Ecto neural progenitor cell (in vitro differentiated cells): ENCODE results near the gene BTLA.
"Not testable (repeated sequence)": the region's sequence is repeated elsewhere in the genome, so short reads cannot be mapped to it uniquely, and the experiment has no call there.

Experiments used
- DNase-seq: peaks from one replicate; pipeline ENCODE4 v3.0.0-alpha.2; 2018; ENCODE audit warnings: low spot score

BTLA gene

GRCh38 chr3:112491373-112491772, 7.9 kb downstream of the BTLA start:
- DNase-seq: no peak

DNA sequence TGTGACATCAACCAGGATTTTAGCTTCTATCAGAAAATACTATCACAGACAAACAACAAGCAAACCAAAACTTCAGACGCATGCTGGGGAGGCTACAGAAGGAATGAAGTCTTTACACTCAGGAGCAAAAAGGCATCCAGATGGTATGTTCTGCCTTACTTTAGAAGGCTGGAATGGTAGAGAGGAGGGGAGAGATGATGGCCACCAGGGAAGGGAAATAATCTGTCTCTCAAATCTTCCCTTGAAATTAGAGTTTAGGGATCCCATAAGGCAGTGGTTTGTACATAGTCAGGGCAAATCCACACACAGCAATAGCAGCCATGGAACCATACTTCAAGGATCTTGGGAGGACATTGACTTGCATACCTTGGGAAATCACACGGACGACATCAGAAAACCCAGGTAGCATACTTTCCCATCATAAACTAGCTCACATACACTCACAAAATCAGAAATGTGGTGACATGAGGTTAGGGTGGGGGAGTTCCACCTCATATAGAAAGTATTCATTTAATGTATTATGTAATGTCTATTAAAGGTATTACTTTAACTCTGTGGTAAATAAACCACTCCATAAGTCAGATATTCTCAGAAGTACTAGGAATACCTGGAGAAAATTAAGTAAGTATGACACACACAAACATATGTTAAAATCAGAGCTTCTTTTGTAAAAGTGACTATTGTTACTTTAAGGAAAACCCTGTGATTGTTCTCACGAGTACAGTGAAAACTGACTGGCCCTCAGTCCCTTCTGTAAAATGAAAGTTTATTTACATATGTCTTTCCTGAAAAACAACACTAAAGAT, 9.4 kb downstream of the BTLA start:
- DNase-seq: no peak

DNA sequence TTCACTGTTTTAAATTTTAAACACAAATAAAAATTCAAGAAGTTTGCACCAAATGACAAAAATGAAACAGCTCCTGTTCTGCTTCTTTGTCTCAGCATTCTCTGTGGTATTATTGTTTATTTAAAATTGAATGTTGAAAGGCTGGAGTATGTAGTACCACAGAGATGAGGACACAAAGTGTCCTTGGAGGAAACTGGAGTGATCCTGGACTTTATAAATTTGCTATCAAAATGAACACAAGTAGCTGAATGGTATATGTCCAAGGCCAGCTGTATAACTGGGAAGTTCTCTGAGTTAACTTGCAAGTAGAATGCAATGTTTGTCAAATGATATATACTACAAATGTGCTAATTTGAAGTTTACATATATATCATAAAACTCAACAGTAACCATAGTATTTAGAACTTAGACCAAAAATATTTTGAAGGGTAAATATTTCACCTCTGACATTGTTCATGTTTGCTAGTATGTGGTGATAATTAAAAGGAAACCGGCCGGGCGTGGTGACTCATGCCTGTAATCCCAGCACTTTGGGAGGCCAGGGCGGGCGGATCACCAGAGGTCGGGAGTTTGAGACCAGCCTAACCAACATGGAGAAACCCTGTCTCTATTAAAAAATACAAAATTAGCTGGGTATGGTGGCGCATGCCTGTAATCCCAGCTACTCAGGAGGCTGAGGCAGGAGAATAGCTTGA, 12.3 kb downstream of the BTLA start:
- no peak for DNase-seq

DNA sequence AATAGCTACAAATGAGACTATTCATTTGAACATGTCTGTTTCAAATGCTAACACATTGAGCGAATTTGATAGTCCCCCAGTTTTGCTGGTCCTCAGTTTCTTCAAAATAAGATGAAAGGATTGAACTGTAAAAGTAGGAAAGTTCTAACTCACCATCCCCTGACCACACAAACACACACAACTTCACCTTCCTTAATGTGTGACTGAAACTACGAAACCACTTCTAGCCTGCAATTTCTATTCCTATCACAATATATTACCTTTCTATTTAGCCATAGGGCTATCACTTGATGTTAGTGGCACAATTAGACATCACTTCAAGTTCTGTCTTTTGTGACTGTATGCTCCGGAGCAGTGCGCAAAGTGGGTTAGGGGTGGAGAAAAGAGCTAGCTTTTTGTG, 14.9 kb downstream of the BTLA start:
- DNase-seq: no peak

GRCh38 chr3:112482675-112483074, 16.6 kb downstream of the BTLA start:
- no peak for DNase-seq

DNA sequence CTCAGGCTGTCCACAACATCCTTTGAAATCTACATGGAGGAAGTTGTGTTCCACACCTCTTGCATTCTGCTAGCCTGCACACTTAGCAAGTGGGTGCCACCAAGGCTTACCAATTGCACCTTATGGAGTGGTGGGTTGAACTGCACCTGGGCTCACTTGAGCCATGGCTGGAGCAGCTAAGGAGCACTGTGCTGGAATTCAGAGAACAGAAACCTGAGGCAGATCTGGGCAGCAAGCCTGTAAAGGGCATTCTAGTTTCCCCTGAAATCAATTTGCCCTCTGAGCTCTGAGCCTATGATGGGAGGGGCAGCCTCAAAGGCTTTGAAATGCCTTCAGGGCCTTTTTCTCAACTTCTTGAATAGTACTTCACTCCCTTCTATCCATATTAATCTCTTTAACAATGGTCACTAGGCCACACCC, 18.0 kb downstream of the BTLA start:
- DNase-seq: no peak

DNA sequence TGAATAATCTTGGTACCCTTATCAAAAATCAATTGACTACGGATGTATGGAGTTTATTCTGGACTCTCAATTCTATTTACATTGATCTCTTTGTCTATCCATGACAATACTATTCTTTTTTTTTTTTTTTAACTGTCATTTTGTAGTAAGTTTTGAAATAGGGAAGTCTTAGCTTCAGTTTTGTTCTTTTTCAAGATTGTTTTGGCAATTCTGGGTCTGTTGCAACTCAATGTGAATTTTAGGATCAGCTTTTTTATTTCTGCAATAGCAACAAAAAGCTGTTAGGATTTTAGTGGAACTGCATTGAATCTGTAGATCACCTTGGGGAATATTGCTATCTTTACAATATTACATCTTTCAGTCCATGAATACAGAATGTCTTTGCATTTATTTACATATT, 21.4 kb downstream of the BTLA start:
- no peak for DNase-seq

DNA sequence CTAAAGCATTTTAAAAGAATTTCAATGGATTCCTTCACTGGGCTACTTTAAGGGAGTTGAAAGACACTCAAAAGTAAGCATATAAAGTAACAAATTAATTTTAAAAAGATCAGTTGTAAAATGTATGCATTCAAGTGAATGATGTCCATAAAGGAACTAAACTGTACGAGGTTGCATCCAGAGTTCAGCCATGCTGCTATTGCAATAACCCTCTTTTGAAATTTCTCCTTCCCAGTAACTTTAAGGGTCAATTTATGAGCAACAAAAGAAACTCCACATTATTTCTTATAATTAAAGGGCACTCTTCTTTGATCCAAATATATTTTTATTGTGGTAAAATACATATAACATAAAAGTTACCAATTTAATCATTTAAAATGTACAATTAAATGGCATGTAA, 22.9 kb downstream of the BTLA start:
- DNase-seq: no peak

DNA sequence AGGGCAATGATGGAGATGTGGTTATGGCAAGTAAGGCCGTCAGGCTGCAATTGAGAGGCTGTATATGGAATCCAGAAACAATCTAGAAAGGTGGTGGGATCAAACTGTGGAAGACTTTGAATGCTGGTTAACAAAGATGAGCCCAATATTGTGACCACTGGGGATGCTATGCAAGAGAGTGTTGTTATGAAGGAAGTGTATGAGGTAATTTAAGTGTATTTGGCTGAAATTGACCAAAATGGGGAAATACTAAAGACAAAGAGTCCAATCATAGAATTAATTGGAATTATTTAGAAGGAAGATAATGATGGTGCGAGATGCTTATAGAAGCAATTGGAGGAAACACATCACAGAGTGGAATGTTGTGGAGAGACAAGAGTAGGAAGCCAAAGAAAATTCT, 24.5 kb downstream of the BTLA start:
- no peak for DNase-seq

DNA sequence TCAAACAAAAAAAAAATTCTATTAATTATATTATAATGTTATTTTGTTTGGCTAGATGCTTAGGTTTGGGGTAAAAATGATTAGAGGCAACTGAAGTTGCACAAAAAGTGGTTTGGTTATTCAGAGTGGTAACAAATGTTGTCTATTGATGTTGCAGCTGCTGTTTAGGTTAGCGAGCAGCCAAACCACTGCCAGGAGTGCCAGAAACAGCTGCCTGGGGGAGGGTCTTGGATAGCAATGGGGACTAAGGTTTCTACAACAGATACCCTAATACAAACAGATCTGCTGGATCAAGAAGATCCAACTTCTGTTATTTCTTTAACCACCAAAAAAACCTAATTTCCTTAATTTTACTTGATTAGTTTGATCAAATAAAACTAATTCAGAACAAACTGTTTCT, 26.6 kb downstream of the BTLA start:
- DNase-seq: no peak

DNA sequence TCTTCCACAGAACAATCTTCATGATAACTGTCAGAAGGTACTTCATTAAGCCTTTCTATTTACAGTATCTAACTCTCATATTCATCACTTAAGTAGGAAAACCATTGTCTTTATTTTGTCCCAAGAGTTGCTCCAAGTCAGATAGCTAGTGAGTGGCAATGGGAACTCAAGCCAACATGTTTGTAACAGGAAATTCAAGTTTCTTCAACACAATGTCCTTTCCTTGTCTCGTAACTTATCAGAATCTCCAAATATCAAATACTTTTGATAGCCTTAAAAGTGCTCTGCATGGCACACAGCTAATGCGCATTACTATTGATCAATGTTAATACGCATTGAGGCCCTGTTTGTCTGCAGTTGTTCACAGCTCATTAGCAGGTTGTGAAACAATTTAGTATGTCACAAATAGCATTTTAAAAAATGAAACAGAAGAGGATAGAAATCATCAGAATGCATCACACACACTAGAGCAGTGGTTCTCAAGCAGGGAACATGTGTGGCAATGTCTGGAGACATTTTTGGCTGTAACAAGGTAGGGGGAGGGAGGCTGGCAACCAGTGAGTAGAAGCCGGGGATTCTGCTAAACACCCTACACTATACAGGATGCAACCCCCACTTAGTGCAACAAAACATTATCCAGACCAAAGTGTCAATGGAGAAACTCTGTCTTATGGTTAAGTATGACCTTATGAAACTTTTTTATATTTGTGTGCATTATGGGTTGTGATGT, 27.5 kb downstream of the BTLA start:
- DNase-seq: no peak

- DNase-seq: no peak
Observed at GRCh38 chr3:112470788-112471187, 28.5 kb downstream of the BTLA start.

DNA sequence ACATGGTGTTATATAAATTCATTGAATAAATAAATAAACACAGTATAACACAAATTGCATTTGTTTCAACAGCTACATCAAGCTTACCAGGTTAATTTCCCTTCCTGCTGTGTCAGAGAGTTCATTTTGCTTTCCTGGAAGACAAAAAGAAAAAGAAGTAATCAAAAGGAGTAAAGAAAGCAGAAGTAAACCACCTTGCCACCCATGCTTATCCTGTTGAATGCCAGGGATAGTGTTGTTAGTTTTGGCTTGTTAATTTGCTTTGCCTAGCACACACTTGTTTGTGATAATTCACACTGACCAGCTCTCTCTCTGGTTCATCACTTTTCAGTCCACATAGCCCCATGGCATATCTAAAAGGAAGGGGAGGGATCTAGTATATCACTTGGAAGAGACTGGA, 29.6 kb downstream of the BTLA start:
- no peak for DNase-seq

DNA sequence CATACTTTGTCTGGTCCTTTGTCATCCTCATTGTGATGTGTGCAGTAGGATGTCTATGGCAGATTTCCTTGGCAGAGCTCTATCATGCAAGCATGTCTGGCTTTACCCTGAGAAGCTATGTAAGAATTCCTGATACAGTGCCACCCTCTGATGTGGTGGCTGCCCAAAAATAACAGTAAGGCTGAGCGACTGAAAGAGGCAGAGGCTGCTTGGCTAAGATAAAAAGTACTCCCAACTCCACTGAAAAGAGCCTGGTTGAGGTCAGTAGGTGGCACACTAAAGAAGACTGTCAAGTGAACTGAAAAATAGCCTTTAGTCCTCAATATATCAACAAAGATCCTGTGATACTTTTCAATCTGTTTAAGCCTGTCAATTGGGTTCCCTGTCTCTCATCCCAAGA, 31.7 kb downstream of the BTLA start:
- no peak for DNase-seq

GRCh38 chr3:112466020-112466419, 33.3 kb downstream of the BTLA start:
- no peak for DNase-seq

DNA sequence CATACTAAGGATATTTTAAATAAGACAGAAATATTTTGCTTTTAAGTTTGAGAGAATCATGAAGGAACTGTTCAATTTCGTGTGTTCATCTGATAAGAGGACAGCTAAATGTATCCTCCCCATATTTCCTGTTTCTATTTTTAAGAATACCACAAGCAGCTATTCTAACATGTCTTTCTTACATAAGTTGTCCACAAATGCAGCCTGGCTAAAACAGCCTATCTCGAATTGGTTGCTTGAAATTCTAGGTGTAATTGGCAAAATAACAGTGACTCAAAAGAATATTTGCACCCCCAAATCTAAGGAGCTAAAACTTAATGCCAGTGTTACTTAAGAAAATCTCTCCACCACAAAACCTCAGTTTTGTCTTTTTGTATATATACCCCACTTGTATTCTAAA, 35.0 kb downstream of the BTLA start:
- DNase-seq: no peak

- DNase-seq: no peak
Observed at GRCh38 chr3:112463250-112463649, 36.0 kb downstream of the BTLA start.

DNA sequence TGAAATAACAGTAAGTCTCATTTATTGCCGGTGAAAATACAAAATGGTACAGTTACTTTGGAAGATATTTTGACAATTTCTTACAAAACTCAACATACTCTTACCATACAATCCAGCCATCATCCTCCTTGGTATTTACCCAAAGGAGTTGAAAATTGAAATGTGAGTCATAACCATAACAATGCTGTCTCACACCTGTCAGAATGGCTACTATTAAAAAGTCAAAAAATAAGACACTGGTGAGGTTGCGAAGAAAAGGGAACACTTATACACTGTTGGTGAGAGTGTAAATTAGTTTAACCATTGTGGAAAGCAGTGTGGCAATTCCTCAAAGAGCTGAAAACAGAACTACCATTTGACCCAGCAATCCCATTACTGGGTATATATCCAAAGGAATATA, 37.5 kb downstream of the BTLA start:
- not testable (repeated sequence) for DNase-seq

DNA sequence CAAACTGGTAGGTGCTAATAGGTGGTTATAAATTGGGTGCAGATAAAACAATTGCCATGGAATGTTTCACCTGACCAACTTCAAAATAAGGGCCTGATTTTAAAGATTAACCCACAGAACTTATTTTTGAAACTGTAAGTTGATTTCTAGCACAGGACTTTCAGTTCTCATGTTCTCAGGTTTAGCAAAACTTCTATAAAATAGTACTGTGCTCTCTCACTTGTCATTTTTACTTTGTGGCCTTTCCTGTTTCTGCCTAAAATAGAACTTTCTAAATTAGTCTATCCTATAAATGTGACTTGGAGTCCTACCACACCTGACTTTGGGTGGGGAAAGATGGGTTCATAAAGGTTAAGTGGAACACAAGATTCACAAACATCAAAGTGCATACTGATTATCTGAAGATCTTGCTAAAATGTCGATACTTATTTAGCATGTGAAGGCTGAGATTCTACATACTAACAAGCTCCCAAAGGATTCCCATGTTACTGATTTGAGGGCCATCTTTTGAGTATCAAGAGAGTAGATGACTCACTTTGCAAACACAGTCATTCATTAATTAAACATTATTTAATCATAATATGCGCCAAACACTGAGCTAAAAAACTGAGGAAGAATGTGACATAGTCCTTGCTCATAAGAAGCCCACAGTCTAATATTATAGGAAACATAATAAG, 38.6 kb downstream of the BTLA start:
- DNase-seq: no peak

GRCh38 chr3:112459750-112460149, 39.5 kb downstream of the BTLA start:
- DNase-seq: no peak

GRCh38 chr3:112456147-112456546, 43.1 kb downstream of the BTLA start:
- DNase-seq: no peak

GRCh38 chr3:112448939-112449338, 50.3 kb downstream of the BTLA start:
- DNase-seq: no peak

DNA sequence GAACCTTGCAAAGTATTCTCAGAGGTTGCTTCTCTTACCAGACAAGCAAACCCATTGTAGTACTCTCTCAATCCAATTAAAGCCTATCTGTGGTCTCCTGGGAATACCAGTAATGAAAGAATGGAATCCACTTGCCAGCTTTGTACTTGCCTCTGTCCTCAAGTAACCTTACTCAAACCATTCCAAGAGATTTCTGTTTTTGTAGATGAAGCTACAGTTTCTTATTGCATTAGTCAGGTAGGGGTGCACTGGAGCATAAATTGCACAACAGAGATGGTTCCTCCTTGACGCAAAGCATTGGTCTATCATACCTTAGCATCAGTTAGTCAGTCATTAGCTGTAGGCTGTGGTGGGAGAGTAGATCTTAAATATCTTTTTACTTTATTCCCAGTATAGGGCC, 52.9 kb downstream of the BTLA start:
- DNase-seq: no peak
